ENCODE data around the gene CUX1. TPM values are rescaled to one million over a fixed set of nuclear protein-coding genes. Genes with fewer than 3 reads are reported as not detected.

The CUX1 gene
- total RNA-seq, 1 experiment from 2014 or later = 39.6 TPM

DNA sequence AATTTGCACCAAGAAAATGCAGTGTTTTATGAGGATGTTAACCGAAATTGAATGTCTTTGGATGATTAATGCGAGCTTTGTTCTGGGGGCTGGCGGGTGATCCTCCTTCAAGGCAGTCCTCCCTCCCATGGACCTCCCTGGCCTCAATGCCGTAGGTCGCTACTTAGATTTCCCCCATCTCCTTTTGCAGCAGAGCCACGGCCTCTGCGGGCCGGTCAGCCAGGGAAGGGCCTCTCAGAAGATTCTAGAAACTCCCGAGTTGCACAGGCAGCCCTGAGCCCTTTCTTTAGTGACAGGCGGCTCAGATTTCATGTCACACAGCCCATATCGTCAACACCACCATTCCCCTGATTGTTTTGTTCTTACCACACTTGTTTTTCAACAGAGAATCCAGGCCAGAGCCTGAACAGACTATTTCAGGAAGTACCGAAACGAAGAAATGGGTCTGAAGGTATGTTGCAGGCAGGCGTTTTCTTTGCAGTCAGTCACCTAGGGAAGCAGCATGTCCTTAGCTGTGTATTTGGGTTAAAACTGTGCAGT lies 381.1 kb downstream of the CUX1 start:
- no peaks in the 10 kb centered on the region for H3K9me3 ChIP-seq (ENCODE audit: low read length)
- H3K27ac ChIP-seq (ENCODE audit: low read length) = no peak overlapping the region
- no peaks in the 10 kb centered on the region for H4K20me1 ChIP-seq (ENCODE audit: low read length)
- H3K36me3 ChIP-seq (ENCODE audit: low read depth, low read length) = peaks cover 9% of the 10 kb centered on the region
- no peak overlapping the region for H2AFZ ChIP-seq (ENCODE audit: low read length)
- no peaks in the 10 kb centered on the region for H3F3A ChIP-seq (ENCODE audit: low read length, unreplicated experiment)
- intact Hi-C loops (cut with micrococcal nuclease) = no loop called here
- H3K9ac ChIP-seq (ENCODE audit: low read length) = no peak overlapping the region
- ATAC-seq = no peak
- BruUV-seq (replicated peaks) = no TSS peak
- no peaks in the 10 kb centered on the region for H3K4me1 ChIP-seq (ENCODE audit: insufficient read depth, low read length)
- ChIA-PET POLR2A (ENCODE audit: unreplicated experiment) (no interaction called here), CTCF (no interaction called here)
- no peaks in the 10 kb centered on the region for H3K79me2 ChIP-seq (ENCODE audit: low read length)
- H3K4me2 ChIP-seq (ENCODE audit: low read length) = no peak overlapping the region
- H3K4me3 ChIP-seq (ENCODE audit: low read length) = no peak overlapping the region
- no peaks in the 10 kb centered on the region for H3K27me3 ChIP-seq (ENCODE audit: low read length)
- no peaks in the 10 kb centered on the region for H3K9me2 ChIP-seq (replicated peaks; ENCODE audit: low read length)
- TF ChIP-seq EZH2phosphoT487 (IDR thresholded peaks at IDR 0.05; ENCODE audit: borderline replicate concordance, low read length) = no peak
- no peak for TF ChIP-seq CTCF (conservative IDR thresholded peaks at IDR 0.05; ENCODE audit: low read depth, low read length)
- TF ChIP-seq EZH2 (IDR thresholded peaks at IDR 0.05; ENCODE audit: low read length, unreplicated experiment) = no peak
- DNase-seq = no peak

- H3K9me3 ChIP-seq (ENCODE audit: low read length) = no peaks in the 10 kb centered on the region
- H3K4me2 ChIP-seq (ENCODE audit: low read length) = no peak overlapping the region
- POLR2A ChIA-PET (ENCODE audit: unreplicated experiment) = no interaction called here
- CTCF ChIA-PET = no interaction called here
- no peaks in the 10 kb centered on the region for H4K20me1 ChIP-seq (ENCODE audit: low read length)
- H3F3A ChIP-seq (ENCODE audit: low read length, unreplicated experiment) = no peaks in the 10 kb centered on the region
- no peaks in the 10 kb centered on the region for H3K9me2 ChIP-seq (replicated peaks; ENCODE audit: low read length)
- no peak overlapping the region for H3K4me3 ChIP-seq (ENCODE audit: low read length)
- TF ChIP-seq EZH2phosphoT487 (IDR thresholded peaks at IDR 0.05; ENCODE audit: borderline replicate concordance, low read length) (no peak), EZH2 (IDR thresholded peaks at IDR 0.05; ENCODE audit: low read length, unreplicated experiment) (no peak), CTCF (conservative IDR thresholded peaks at IDR 0.05; ENCODE audit: low read depth, low read length) (no peak)
- no TSS peak for BruUV-seq (replicated peaks)
- ATAC-seq (no peak), DNase-seq (no peak)
- no peaks in the 10 kb centered on the region for H3K4me1 ChIP-seq (ENCODE audit: insufficient read depth, low read length)
- no peaks in the 10 kb centered on the region for H3K27me3 ChIP-seq (ENCODE audit: low read length)
- no peak overlapping the region for H3K27ac ChIP-seq (ENCODE audit: low read length)
- intact Hi-C loops (cut with micrococcal nuclease) = no loop called here
- no peaks in the 10 kb centered on the region for H3K79me2 ChIP-seq (ENCODE audit: low read length)
- H2AFZ ChIP-seq (ENCODE audit: low read length) = no peak overlapping the region
- H3K9ac ChIP-seq (ENCODE audit: low read length) = no peak overlapping the region
- H3K36me3 ChIP-seq (ENCODE audit: low read depth, low read length) = peaks cover 9% of the 10 kb centered on the region
Observed at GRCh38 chr7:102201576-102201975, 384.1 kb downstream of the CUX1 start.

GRCh38 chr7:102202556-102202955 lies 385.1 kb downstream of the CUX1 start:
- Histone ChIP-seq H3K27me3 (ENCODE audit: low read length) (no peaks in the 10 kb centered on the region), H3K4me1 (ENCODE audit: insufficient read depth, low read length) (no peaks in the 10 kb centered on the region), H3K9ac (ENCODE audit: low read length) (no peak overlapping the region), H3K9me3 (ENCODE audit: low read length) (no peaks in the 10 kb centered on the region), H3K79me2 (ENCODE audit: low read length) (no peaks in the 10 kb centered on the region), H3K36me3 (ENCODE audit: low read depth, low read length) (no peaks in the 10 kb centered on the region), H3K9me2 (replicated peaks; ENCODE audit: low read length) (no peaks in the 10 kb centered on the region), H3F3A (ENCODE audit: low read length, unreplicated experiment) (no peaks in the 10 kb centered on the region), H2AFZ (ENCODE audit: low read length) (no peak overlapping the region), H3K27ac (ENCODE audit: low read length) (no peak overlapping the region), H3K4me2 (ENCODE audit: low read length) (no peak overlapping the region), H3K4me3 (ENCODE audit: low read length) (no peak overlapping the region), H4K20me1 (ENCODE audit: low read length) (no peaks in the 10 kb centered on the region)
- TF ChIP-seq EZH2 (IDR thresholded peaks at IDR 0.05; ENCODE audit: low read length, unreplicated experiment) (no peak), EZH2phosphoT487 (IDR thresholded peaks at IDR 0.05; ENCODE audit: borderline replicate concordance, low read length) (no peak), CTCF (conservative IDR thresholded peaks at IDR 0.05; ENCODE audit: low read depth, low read length) (no peak)
- ChIA-PET CTCF (no interaction called here), POLR2A (ENCODE audit: unreplicated experiment) (no interaction called here)
- DNase-seq (no peak), ATAC-seq (no peak)
- no TSS peak for BruUV-seq (replicated peaks)
- intact Hi-C loops (cut with micrococcal nuclease) = no loop called here
